ENCODE results near the gene ENTPD2. TPM values are rescaled to one million over a fixed set of nuclear protein-coding genes. Genes with fewer than 3 reads are reported as not detected.

ENTPD2 gene
- total RNA-seq, 1 experiment from 2014 or later: 4.0 TPM

DNA sequence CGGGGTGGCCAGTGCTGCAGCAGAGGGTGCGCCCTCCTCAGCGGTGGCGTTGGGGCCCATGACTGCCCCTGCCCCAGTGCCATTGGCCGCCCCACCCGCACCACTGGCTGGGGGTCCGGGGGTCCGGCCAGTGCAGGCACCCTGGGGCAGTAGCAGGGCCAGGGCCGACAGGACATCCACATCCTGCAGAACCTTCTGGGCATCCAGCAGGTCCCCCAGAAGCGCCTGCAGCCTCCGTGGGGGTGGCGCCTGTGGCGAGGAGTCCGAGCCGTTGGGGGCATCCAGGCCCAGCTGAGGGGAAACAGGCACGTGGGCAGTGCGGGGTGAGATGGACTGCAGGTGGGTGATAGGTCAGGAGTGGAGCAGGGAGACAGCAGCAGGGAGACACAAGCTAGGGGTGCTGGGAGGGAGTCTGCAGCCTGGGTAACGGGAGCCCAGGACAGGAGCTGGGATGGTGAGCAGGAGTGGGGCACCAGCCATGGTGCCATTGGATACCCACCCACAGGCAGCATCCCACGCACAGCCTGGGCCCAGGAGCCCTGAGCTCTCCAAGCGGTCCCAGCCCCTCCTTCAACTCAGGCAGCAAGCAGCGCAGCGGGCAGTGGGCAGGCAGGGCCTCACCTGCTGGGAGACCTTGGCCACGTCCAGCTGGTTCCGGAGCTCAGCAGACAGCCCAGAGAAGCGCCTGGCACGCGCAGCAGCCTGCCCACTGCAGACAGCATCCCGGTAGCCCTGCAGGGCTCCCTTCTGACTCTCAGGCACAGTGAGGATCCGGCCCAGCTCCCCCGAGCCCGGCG is 32.9 kb downstream of the ENTPD2 start:
- Histone ChIP-seq H3K9me3 (ENCODE audit: control insufficient read depth, low read depth, low read length) (no peaks in the 10 kb centered on the region), H2BK5ac (ENCODE audit: insufficient read length, low read length) (no peak overlapping the region), H3K23ac (ENCODE audit: insufficient read length, low read depth, low read length) (no peak overlapping the region), H3K79me1 (ENCODE audit: insufficient read depth, low read depth, low read length, poor library complexity, severe bottlenecking) (no peaks in the 10 kb centered on the region), H2BK120ac (ENCODE audit: low read depth, low read length, poor library complexity, severe bottlenecking) (no peak overlapping the region), H3K56ac (ENCODE audit: insufficient read length, low read depth, low read length) (no peak overlapping the region), H3K27me3 (ENCODE audit: insufficient read depth, low read length) (no peaks in the 10 kb centered on the region), H4K91ac (ENCODE audit: insufficient read length, low read depth, low read length) (no peak overlapping the region), H4K5ac (ENCODE audit: insufficient read length, low read depth, low read length) (no peak overlapping the region), H3K14ac (ENCODE audit: insufficient read depth, low read length) (no peak overlapping the region), H3K23me2 (ENCODE audit: insufficient read length, low read depth, low read length, poor library complexity, severe bottlenecking) (no peaks in the 10 kb centered on the region), H3K18ac (ENCODE audit: insufficient read length, low read depth, low read length) (no peak overlapping the region), H2AFZ (ENCODE audit: low read length) (no peak overlapping the region), H3K9ac (ENCODE audit: extremely low read depth, insufficient read length, low read length) (no peak overlapping the region), H2AK5ac (ENCODE audit: insufficient read length, low read length) (no peak overlapping the region), H3K4me2 (ENCODE audit: insufficient read depth, insufficient read length, low read length) (no peak overlapping the region), H4K8ac (replicated peaks; ENCODE audit: insufficient read length, low read depth, low read length) (no peak overlapping the region), H2BK20ac (ENCODE audit: low read depth, low read length, poor library complexity, severe bottlenecking) (no peak overlapping the region), H3K4me1 (ENCODE audit: insufficient read depth, low read length) (no peaks in the 10 kb centered on the region), H3K27ac (ENCODE audit: insufficient read length, low read depth, low read length) (no peak overlapping the region), H3K79me2 (ENCODE audit: insufficient read depth, low read length) (no peaks in the 10 kb centered on the region), H4K20me1 (ENCODE audit: control insufficient read depth, insufficient read depth, insufficient read length) (no peaks in the 10 kb centered on the region), H3K4ac (ENCODE audit: low read depth, low read length) (no peak overlapping the region), H2BK12ac (ENCODE audit: insufficient read length, low read depth, low read length) (no peak overlapping the region), H2BK15ac (ENCODE audit: low read depth, low read length) (no peak overlapping the region), H3T11ph (ENCODE audit: low read length) (no peak overlapping the region)
- TF ChIP-seq, protein P1, sequence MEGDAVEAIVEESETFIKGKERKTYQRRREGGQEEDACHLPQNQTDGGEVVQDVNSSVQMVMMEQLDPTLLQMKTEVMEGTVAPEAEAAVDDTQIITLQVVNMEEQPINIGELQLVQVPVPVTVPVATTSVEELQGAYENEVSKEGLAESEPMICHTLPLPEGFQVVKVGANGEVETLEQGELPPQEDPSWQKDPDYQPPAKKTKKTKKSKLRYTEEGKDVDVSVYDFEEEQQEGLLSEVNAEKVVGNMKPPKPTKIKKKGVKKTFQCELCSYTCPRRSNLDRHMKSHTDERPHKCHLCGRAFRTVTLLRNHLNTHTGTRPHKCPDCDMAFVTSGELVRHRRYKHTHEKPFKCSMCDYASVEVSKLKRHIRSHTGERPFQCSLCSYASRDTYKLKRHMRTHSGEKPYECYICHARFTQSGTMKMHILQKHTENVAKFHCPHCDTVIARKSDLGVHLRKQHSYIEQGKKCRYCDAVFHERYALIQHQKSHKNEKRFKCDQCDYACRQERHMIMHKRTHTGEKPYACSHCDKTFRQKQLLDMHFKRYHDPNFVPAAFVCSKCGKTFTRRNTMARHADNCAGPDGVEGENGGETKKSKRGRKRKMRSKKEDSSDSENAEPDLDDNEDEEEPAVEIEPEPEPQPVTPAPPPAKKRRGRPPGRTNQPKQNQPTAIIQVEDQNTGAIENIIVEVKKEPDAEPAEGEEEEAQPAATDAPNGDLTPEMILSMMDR (conservative IDR thresholded peaks at IDR 0.05): no peak
- DNase-seq: no peak
- Mint-ChIP-seq H3K27me3 (ENCODE audit: low read depth) (no peaks in the 10 kb centered on the region), H3K27ac (no peak overlapping the region), H3K9me3 (no peaks in the 10 kb centered on the region), H3K4me1 (peaks cover 2 to 9% of the 10 kb centered on the region in 2 experiments; a peak in 3 of 4 replicates), H3K4me3 (no peak overlapping the region), H3K36me3 (ENCODE audit: insufficient read depth in 1 of 3, low read depth in 3 of 3) (peaks cover 2 to 10% (median 4%) of the 10 kb centered on the region in 3 experiments; a peak in 3 of 7 replicates)
- no CpG with 5 or more reads among the region's 32 CpGs for WGBS (ENCODE audit: extremely low coverage, insufficient read length, low lambda C conversion rate)

Data from H9 (cell line).